ENCODE results near the gene SP140L.
"Not testable (repeated sequence)": the region's sequence is repeated elsewhere in the genome, so short reads cannot be mapped to it uniquely, and the experiment has no call there.

Gene SP140L

GRCh38 chr2:230323385-230324106, 3.4 kb upstream of the SP140L start:
- DNase-seq (ENCODE audit: low read depth): no peak

GRCh38 chr2:230324503-230324902, 2.5 kb upstream of the SP140L start:
- no peak for DNase-seq (ENCODE audit: low read depth)

- DNase-seq (ENCODE audit: low read depth): no peak
Measured at GRCh38 chr2:230325316-230326243, 1.4 kb upstream of the SP140L start.

- DNase-seq (ENCODE audit: low read depth): no peak
Measured at GRCh38 chr2:230327418-230328154, 593 bp downstream of the SP140L start.

GRCh38 chr2:230328155-230328458, 1.1 kb downstream of the SP140L start:
- DNase-seq (ENCODE audit: low read depth): no peak

GRCh38 chr2:230329946-230330605, 3.1 kb downstream of the SP140L start:
- no peak for DNase-seq (ENCODE audit: low read depth)

- no peak for DNase-seq (ENCODE audit: low read depth)
Measured at GRCh38 chr2:230330725-230331124, 3.7 kb downstream of the SP140L start.

- peak; percentile 49 for DNase-seq (ENCODE audit: low read depth)
Measured at GRCh38 chr2:230335461-230335863, 8.5 kb downstream of the SP140L start.

GRCh38 chr2:230335864-230336506, 9.0 kb downstream of the SP140L start:
- no peak for DNase-seq (ENCODE audit: low read depth)

GRCh38 chr2:230341936-230342528, 15.0 kb downstream of the SP140L start:
- not testable (repeated sequence) for DNase-seq (ENCODE audit: low read depth)

GRCh38 chr2:230343041-230343624, 16.1 kb downstream of the SP140L start:
- DNase-seq (ENCODE audit: low read depth): not testable (repeated sequence)

- DNase-seq (ENCODE audit: low read depth): no peak
Measured at GRCh38 chr2:230343747-230344146, 16.8 kb downstream of the SP140L start.

GRCh38 chr2:230346465-230346864, 19.5 kb downstream of the SP140L start:
- no peak for DNase-seq (ENCODE audit: low read depth)

- DNase-seq (ENCODE audit: low read depth): no peak
Measured at GRCh38 chr2:230346921-230347533, 20.0 kb downstream of the SP140L start.

GRCh38 chr2:230347659-230348305, 20.8 kb downstream of the SP140L start:
- no peak for DNase-seq (ENCODE audit: low read depth)

- DNase-seq (ENCODE audit: low read depth): no peak
Measured at GRCh38 chr2:230348787-230349186, 21.8 kb downstream of the SP140L start.

- DNase-seq (ENCODE audit: low read depth): no peak
Measured at GRCh38 chr2:230356084-230356483, 29.1 kb downstream of the SP140L start.

- DNase-seq (ENCODE audit: low read depth): no peak
Measured at GRCh38 chr2:230358305-230358704, 31.3 kb downstream of the SP140L start.

- DNase-seq (ENCODE audit: low read depth): no peak
Measured at GRCh38 chr2:230360028-230360427, 33.0 kb downstream of the SP140L start.
